ENCODE data around the gene ZIC4.

DNA sequence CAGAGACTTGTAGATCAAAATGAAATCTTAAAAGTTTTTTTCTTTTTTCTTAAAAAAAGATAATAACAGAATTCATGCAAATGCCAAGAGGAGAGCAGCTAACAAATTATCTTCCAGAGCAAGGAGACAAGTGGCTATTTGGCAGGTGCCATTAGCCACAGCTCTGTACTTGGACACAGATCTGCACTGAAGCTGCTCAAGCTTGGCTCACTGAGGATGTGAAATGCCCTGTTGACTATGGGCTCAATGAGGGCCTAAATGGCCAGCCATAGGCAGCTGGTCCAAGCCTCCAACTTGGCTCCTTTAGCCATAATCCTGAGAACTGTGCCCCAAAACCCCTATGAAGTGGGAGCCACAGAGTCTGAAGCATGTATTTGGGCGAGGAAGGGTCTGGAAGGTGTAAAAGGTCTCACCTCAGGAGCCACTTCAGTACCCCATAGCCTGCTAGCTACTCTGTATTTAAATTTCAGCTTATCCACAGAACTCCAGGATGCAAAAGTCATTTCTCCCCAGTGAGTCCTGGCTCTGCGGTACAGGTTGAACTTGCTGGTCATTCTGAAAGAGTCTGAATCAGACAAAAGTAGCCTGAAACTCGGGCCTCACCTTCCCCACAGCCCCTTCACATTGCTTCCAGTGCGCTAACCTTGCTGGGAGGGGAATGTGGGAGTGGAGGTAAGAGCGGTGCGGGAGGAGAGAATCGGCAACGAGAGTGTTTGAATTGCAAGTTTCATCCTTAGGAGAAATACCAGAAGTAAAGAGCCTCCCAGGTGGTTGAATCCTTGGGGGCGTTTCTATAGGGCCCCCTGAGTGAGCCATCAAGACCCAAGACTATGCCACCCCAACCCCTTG, 48.0 kb downstream of the ZIC4 start:
- TF ChIP-seq, protein P1, sequence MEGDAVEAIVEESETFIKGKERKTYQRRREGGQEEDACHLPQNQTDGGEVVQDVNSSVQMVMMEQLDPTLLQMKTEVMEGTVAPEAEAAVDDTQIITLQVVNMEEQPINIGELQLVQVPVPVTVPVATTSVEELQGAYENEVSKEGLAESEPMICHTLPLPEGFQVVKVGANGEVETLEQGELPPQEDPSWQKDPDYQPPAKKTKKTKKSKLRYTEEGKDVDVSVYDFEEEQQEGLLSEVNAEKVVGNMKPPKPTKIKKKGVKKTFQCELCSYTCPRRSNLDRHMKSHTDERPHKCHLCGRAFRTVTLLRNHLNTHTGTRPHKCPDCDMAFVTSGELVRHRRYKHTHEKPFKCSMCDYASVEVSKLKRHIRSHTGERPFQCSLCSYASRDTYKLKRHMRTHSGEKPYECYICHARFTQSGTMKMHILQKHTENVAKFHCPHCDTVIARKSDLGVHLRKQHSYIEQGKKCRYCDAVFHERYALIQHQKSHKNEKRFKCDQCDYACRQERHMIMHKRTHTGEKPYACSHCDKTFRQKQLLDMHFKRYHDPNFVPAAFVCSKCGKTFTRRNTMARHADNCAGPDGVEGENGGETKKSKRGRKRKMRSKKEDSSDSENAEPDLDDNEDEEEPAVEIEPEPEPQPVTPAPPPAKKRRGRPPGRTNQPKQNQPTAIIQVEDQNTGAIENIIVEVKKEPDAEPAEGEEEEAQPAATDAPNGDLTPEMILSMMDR (conservative IDR thresholded peaks at IDR 0.05 in 1 of 2, IDR thresholded peaks at IDR 0.05 in 1 of 2; ENCODE audit: extremely low read depth in 1 of 2, insufficient read depth in 1 of 2, low read depth in 1 of 2, low read length in 2 of 2), result no peak
- peak; percentile 70 for TF ChIP-seq EZH2 (IDR thresholded peaks at IDR 0.05; ENCODE audit: borderline replicate concordance, low read length)
